Heart left ventricle (tissue), 13 donors: ENCODE measurements around the gene MPV17L.
"Not testable (repeated sequence)": the region's sequence is repeated elsewhere in the genome, so short reads cannot be mapped to it uniquely, and the experiment has no call there.

Experiments used
- POLR2A ChIP-seq, 2 donors: fragments of 450-650 bp; IDR thresholded peaks; one replicate each; pipeline ENCODE4 v1.6.1; 2017; ENCODE audit warnings: antibody characterized with exemption in 2 of 2, mild to moderate bottlenecking in 2 of 2, moderate library complexity in 2 of 2
- TF ChIP-seq, protein P1 (sequence below), 12 donors: fragments of 200-600 bp; sonication (generic) in 4 of 12; IDR thresholded peaks; one replicate each; pipeline versions ENCODE4 v1.5.0 to v1.8.0; 2018 to 2022; ENCODE audit warnings: antibody characterized with exemption in 12 of 12, mild to moderate bottlenecking in 5 of 12
- donor health status: ischemic (EF 13 %, LVEDD 7.1; RV severe dilation, severe dysfunction).
- donor health status: DM: no; HTN: yes; CAD: no.
- donor health status: DM: no; HTN: no; CAD: no.
- donor health status: ischemic (EF 25% LVEDD 6.9; RV normal size, moderate dysfunction).
- donor health status: ischemic (EF 25% LVEDD 5.7; RV mildly dilated, moderate dysfunction).
- donor health status: ischemic (EF 35%, LVEDD 5.7; RV mildly dilated, moderate dysfunction).
- donor health status: nonischemic (EF 11% LVEDD 7.7; RV severe dilation, severe dysfunction).
- donor health status: DM: yes; HTN: yes; CAD: no.
- donor health status: PGD.
- donor health status: ischemic (EF 29% LVEDD 5.4; RV normal size, mild dysfunction).
- donor health status: nonischemic (EF 23%, LVEDD 6.1; RV moderate dilation, normal function).

DNA sequence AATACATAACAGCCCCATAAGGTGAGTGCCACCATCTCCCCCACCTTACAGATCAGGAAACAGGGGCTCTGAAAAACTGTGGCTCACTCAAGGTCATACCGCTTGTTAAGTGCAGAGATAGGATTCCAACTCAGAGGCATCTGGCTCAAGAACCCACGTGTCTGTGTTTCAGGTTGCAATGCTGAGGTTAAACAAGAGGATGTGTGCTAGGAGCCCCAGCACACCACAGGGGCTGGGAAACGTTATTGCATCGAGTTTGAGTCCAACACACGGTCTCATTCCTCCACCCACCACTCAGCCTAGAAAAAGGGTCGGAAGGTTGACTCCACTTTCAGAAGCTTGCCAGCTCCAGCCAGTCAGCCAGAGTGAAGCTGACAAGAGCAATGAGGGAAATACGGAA lies 46.8 kb upstream of the MPV17L start:
- TF ChIP-seq POLR2A (IDR thresholded peaks at IDR 0.05), result not testable (repeated sequence)
- TF ChIP-seq, protein P1, sequence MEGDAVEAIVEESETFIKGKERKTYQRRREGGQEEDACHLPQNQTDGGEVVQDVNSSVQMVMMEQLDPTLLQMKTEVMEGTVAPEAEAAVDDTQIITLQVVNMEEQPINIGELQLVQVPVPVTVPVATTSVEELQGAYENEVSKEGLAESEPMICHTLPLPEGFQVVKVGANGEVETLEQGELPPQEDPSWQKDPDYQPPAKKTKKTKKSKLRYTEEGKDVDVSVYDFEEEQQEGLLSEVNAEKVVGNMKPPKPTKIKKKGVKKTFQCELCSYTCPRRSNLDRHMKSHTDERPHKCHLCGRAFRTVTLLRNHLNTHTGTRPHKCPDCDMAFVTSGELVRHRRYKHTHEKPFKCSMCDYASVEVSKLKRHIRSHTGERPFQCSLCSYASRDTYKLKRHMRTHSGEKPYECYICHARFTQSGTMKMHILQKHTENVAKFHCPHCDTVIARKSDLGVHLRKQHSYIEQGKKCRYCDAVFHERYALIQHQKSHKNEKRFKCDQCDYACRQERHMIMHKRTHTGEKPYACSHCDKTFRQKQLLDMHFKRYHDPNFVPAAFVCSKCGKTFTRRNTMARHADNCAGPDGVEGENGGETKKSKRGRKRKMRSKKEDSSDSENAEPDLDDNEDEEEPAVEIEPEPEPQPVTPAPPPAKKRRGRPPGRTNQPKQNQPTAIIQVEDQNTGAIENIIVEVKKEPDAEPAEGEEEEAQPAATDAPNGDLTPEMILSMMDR (IDR thresholded peaks at IDR 0.05), result not testable (repeated sequence)
